IMR-90 (cell line): ENCODE results near the gene ZNF236. TPM values are rescaled to one million over a fixed set of nuclear protein-coding genes. Genes with fewer than 3 reads are reported as not detected.

ENCODE experiments used
- ATAC-seq: fragments of 200-7000 bp; cut with Tn5 transposase; 2 replicates; pipeline ENCODE4 v1.9.1; 2020; ENCODE audit warnings: low read depth, mild to moderate bottlenecking, moderate library complexity
- BruUV-seq: library from RNA; stranded (reverse); fragments of 400-500 nt; replicated peaks from 2 replicates; lab custom pipeline; 2021; lab: Mats Ljungman, UMichigan
- CTCF ChIA-PET: fragments of 300-600 bp; formaldehyde crosslinking; extraction: SDS; loops from one replicate; lab custom pipeline; 2021; ENCODE audit warnings: antibody characterized with exemption; lab: Yijun Ruan, JAX
- POLR2A ChIA-PET: fragments of 300-600 bp; sonication (Branson Sonifier 250); formaldehyde crosslinking; loops from one replicate; lab custom pipeline; 2022; ENCODE audit warnings: antibody characterized with exemption; ENCODE audit not compliant: unreplicated experiment; lab: Charles Lee
- DNase-seq: peaks from one replicate; pipeline ENCODE4 v3.0.0; 2013
- H2AFZ ChIP-seq: replicated peaks from 2 replicates; pipeline ENCODE3; 2013; ENCODE audit warnings: low read length, mild to moderate bottlenecking; ENCODE audit not compliant: poor library complexity
- H2AK5ac ChIP-seq: 2 replicates; pipeline ENCODE4 v1.6.1; 2013; ENCODE audit warnings: low read depth, low read length, inconsistent platforms
- H2AK9ac ChIP-seq: replicated peaks from 2 replicates; pipeline ENCODE3; 2013; ENCODE audit warnings: mild to moderate bottlenecking, low read depth, low read length, moderate library complexity; ENCODE audit not compliant: poor library complexity
- H2BK120ac ChIP-seq: 2 replicates; pipeline ENCODE4 v1.6.1; 2013; ENCODE audit warnings: low read depth, low read length, inconsistent platforms
- H2BK15ac ChIP-seq: 3 replicates; pipeline ENCODE4 v1.6.1; 2013; ENCODE audit warnings: low read depth, low read length, inconsistent platforms
- H2BK20ac ChIP-seq: 2 replicates; pipeline ENCODE4 v1.6.1; 2013; ENCODE audit warnings: low read depth, mild to moderate bottlenecking, inconsistent platforms, low read length, moderate library complexity
- H2BK5ac ChIP-seq: 2 replicates; pipeline ENCODE4 v1.6.1; 2013; ENCODE audit warnings: mild to moderate bottlenecking, low read depth, low read length, inconsistent platforms; ENCODE audit not compliant: poor library complexity, severe bottlenecking
- H3K14ac ChIP-seq: replicated peaks from 2 replicates; pipeline ENCODE4 v1.6.1; 2013; ENCODE audit warnings: low read depth, low read length, inconsistent platforms
- H3K18ac ChIP-seq: 2 replicates; pipeline ENCODE4 v1.6.1; 2013; ENCODE audit warnings: low read depth, low read length, control low read depth
- H3K23ac ChIP-seq: 2 replicates; pipeline ENCODE4 v1.6.1; 2013; ENCODE audit warnings: low read depth, low read length, inconsistent platforms
- H3K27ac ChIP-seq: 2 replicates; pipeline ENCODE4 v1.5.1; 2013; ENCODE audit warnings: mild to moderate bottlenecking, control low read depth, low read length; ENCODE audit not compliant: insufficient read depth
- H3K27me3 ChIP-seq: 2 replicates; pipeline ENCODE4 v1.6.1; 2013; ENCODE audit warnings: low read length; ENCODE audit not compliant: control insufficient read depth, insufficient read depth
- H3K36me3 ChIP-seq: 2 replicates; pipeline ENCODE4 v1.6.1; 2013; ENCODE audit warnings: low read length, mixed read lengths; ENCODE audit not compliant: control insufficient read depth, insufficient read depth
- H3K4ac ChIP-seq: 2 replicates; pipeline ENCODE4 v1.6.1; 2013; ENCODE audit warnings: low read depth, low read length, inconsistent platforms
- H3K4me1 ChIP-seq: 2 replicates; pipeline ENCODE4 v1.6.1; 2013; ENCODE audit warnings: low read length, mixed read lengths; ENCODE audit not compliant: control insufficient read depth, insufficient read depth
- H3K4me2 ChIP-seq: 2 replicates; pipeline ENCODE4 v1.6.1; 2013; ENCODE audit warnings: low read depth, mild to moderate bottlenecking, control low read depth, low read length, moderate library complexity
- H3K4me3 ChIP-seq: 2 replicates; pipeline ENCODE4 v1.5.1; 2013; ENCODE audit warnings: low read depth, mild to moderate bottlenecking, control low read depth, low read length, moderate library complexity; ENCODE audit not compliant: insufficient read depth
- H3K56ac ChIP-seq: 2 replicates; pipeline ENCODE4 v1.6.1; 2013; ENCODE audit warnings: low read length, inconsistent platforms; ENCODE audit not compliant: insufficient read depth; ENCODE audit errors: extremely low read depth
- H3K79me1 ChIP-seq, 2 experiments: 2 replicates each; pipeline ENCODE4 v1.6.1; 2013; ENCODE audit warnings: low read length in 2 of 2, inconsistent platforms in 1 of 2, low read depth in 1 of 2
- H3K9ac ChIP-seq: 2 replicates; pipeline ENCODE4 v1.6.1; 2013; ENCODE audit warnings: low read depth, low read length, control low read depth
- H3K9me1 ChIP-seq: 2 replicates; pipeline ENCODE4 v1.6.1; 2013; ENCODE audit warnings: low read length, inconsistent platforms; ENCODE audit not compliant: insufficient read depth
- H3K9me3 ChIP-seq: 2 replicates; pipeline ENCODE4 v1.6.1; 2013; ENCODE audit warnings: low read length; ENCODE audit not compliant: control insufficient read depth, insufficient read depth
- H4K20me1 ChIP-seq: 2 replicates; pipeline ENCODE4 v1.6.1; 2013; ENCODE audit warnings: low read length, inconsistent platforms; ENCODE audit not compliant: insufficient read depth
- H4K5ac ChIP-seq: 2 replicates; pipeline ENCODE4 v1.6.1; 2013; ENCODE audit warnings: mild to moderate bottlenecking, low read depth, low read length, control low read depth
- H4K8ac ChIP-seq, 2 experiments: 2 replicates each; pipeline ENCODE4 v1.6.1; 2013; ENCODE audit warnings: low read depth in 2 of 2, low read length in 2 of 2, control low read depth in 1 of 2, inconsistent platforms in 1 of 2
- H4K91ac ChIP-seq: 2 replicates; pipeline ENCODE4 v1.6.1; 2013; ENCODE audit warnings: low read depth, low read length, inconsistent platforms; ENCODE audit not compliant: insufficient read depth
- CHD1 ChIP-seq: IDR thresholded peaks from 2 replicates; pipeline ENCODE4 v1.6.1; 2012; ENCODE audit warnings: low read depth, low read length, improper control_type of control experiment
- FOS ChIP-seq: fragments of 150-350 bp; IDR thresholded peaks from 2 replicates; pipeline ENCODE4 v1.6.1; 2016; ENCODE audit warnings: low read depth, low read length
- MAFK ChIP-seq: IDR thresholded peaks from 2 replicates; pipeline ENCODE4 v1.6.1; 2012; ENCODE audit warnings: low read depth, low read length, improper control_type of control experiment
- MAZ ChIP-seq: IDR thresholded peaks from 2 replicates; pipeline ENCODE4 v1.6.1; 2012; ENCODE audit warnings: low read depth, mild to moderate bottlenecking, low read length, improper control_type of control experiment, moderate library complexity, borderline replicate concordance
- NFE2L2 ChIP-seq: fragments of 150-350 bp; IDR thresholded peaks from 2 replicates; pipeline ENCODE4 v1.6.1; 2016; ENCODE audit warnings: low read depth, mild to moderate bottlenecking, low read length
- POLR2A ChIP-seq: IDR thresholded peaks from 2 replicates; pipeline ENCODE4 v1.6.1; 2012; ENCODE audit warnings: mild to moderate bottlenecking, low read depth, low read length
- RAD21 ChIP-seq: IDR thresholded peaks from 2 replicates; pipeline ENCODE4 v1.6.1; 2012; ENCODE audit warnings: low read length, improper control_type of control experiment
- RCOR1 ChIP-seq: IDR thresholded peaks from 2 replicates; pipeline ENCODE4 v1.6.1; 2012; ENCODE audit warnings: mild to moderate bottlenecking, low read length, improper control_type of control experiment; ENCODE audit not compliant: insufficient replicate concordance
- RFX5 ChIP-seq: IDR thresholded peaks from 2 replicates; pipeline ENCODE4 v1.8.0; 2012; ENCODE audit warnings: low read depth, mild to moderate bottlenecking, low read length, moderate library complexity
- SMC3 ChIP-seq: fragments of 150-350 bp; IDR thresholded peaks from 2 replicates; pipeline ENCODE4 v1.6.1; 2016; ENCODE audit warnings: low read depth, mild to moderate bottlenecking, antibody characterized with exemption, low read length, moderate library complexity
- WGBS, 2 experiments: methylation state at CpG; one replicate each; pipeline versions ENCODE4 v1.1.5 to v1.1.7; 2013; ENCODE audit warnings: missing lambda C conversion rate in 2 of 2; ENCODE audit not compliant: insufficient read length in 1 of 2; ENCODE audit errors: extremely low coverage in 2 of 2; 5-methylcytosine and 5-hydroxymethylcytosine counted together
- dilution Hi-C: fragments of 300-500 bp; cut with HindIII; formaldehyde crosslinking; loops from one replicate; pipeline ENCODE4 v1.14.3; 2018; ENCODE audit warnings: low sequenced_read_pairs; ENCODE audit not compliant: unreplicated experiment
- in situ Hi-C: fragments of 300-500 bp; cut with MboI; formaldehyde crosslinking; loops from 3 replicates; pipeline ENCODE4 v1.14.3; 2019; ENCODE audit warnings: low sequenced_read_pairs, inconsistent platforms, mixed read lengths
- intact Hi-C: fragments of 100-400 bp; cut with micrococcal nuclease; formaldehyde crosslinking; loops from 2 replicates; pipeline ENCODE4 v1.10.0; 2022
- polyA plus RNA-seq, 3 experiments: library from polyadenylated mRNA; depleted of rRNA; stranded (reverse); fragments of >200 nt; gene quantifications; 2 replicates each; pipeline ENCODE4 v1.2.3, GENCODE V29; 2012; ENCODE audit warnings: low replicate concordance in 1 of 3
- total RNA-seq: library from RNA; depleted of rRNA; stranded (reverse); fragments of >200 nt; gene quantifications from 2 replicates; pipeline ENCODE4 v1.2.3, GENCODE V29; 2012
- TF ChIP-seq, protein P1 (sequence below): fragments of 150-350 bp; IDR thresholded peaks from 2 replicates; pipeline ENCODE4 v1.6.1; 2016; ENCODE audit warnings: low read depth, mild to moderate bottlenecking, low read length, moderate library complexity, borderline replicate concordance
- TF ChIP-seq, protein P2 (sequence below): fragments of 150-350 bp; IDR thresholded peaks from 2 replicates; pipeline ENCODE4 v1.6.1; 2017; ENCODE audit warnings: mild to moderate bottlenecking, antibody characterized with exemption, low read length, low read depth

The ZNF236 gene
- total and polyA plus RNA-seq, 2 of the 4 experiments (the other 2 are of a cell fraction), result 3.6 to 9.7 TPM

DNA sequence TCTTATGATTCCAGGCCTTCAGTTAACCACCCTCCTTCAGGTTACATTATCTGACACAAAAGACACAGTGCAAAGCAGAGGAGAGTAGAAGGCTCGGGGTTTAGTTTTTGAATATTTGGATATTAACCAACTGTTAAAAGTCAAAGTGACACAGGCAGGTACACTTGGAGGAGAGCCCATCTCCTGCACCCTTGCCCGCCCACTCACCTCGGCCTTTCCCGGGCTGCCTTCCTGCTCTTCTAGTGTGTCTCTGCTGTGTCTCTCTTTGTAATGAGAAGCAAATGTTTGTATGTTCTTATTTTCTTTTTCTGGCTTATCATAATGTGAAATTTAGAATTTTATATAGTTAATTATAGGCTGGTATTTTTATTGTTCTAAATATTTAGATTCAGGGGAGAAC, 35.1 kb downstream of the ZNF236 start:
- dilution Hi-C loops, result no loop called here
- Histone ChIP-seq H3K23ac (no peak overlapping the region), H3K9me1 (peaks cover 4% of the 10 kb centered on the region; the same call in 1 of the 2 replicates), H4K8ac (no peak overlapping the region), H2AFZ (no peak overlapping the region), H3K18ac (no peak overlapping the region), H2BK5ac (no peak overlapping the region), H4K20me1 (no peaks in the 10 kb centered on the region), H3K9ac (no peak overlapping the region), H3K4me2 (no peak overlapping the region), H2BK120ac (no peak overlapping the region), H4K91ac (no peak overlapping the region), H3K56ac (no peak overlapping the region), H2AK5ac (no peak overlapping the region), H3K9me3 (no peaks in the 10 kb centered on the region), H3K79me1 (peaks cover 0 to 3% of the 10 kb centered on the region in 2 experiments; a peak in 2 of 4 replicates), H3K27me3 (no peaks in the 10 kb centered on the region), H3K4ac (no peak overlapping the region), H2BK15ac (no peak overlapping the region), H3K27ac (no peak overlapping the region), H3K14ac (no peak overlapping the region), H4K5ac (no peak overlapping the region), H3K36me3 (peaks cover 9% of the 10 kb centered on the region), H2BK20ac (no peak overlapping the region), H3K4me3 (no peak overlapping the region), H2AK9ac (no peak overlapping the region), H3K4me1 (no peaks in the 10 kb centered on the region)
- intact Hi-C loops, result no loop called here
- no peak for ATAC-seq
- BruUV-seq, result no TSS peak
- TF ChIP-seq, protein P1, sequence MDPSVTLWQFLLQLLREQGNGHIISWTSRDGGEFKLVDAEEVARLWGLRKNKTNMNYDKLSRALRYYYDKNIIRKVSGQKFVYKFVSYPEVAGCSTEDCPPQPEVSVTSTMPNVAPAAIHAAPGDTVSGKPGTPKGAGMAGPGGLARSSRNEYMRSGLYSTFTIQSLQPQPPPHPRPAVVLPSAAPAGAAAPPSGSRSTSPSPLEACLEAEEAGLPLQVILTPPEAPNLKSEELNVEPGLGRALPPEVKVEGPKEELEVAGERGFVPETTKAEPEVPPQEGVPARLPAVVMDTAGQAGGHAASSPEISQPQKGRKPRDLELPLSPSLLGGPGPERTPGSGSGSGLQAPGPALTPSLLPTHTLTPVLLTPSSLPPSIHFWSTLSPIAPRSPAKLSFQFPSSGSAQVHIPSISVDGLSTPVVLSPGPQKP, result no peak
- no peak for TF ChIP-seq MAZ
- TF ChIP-seq POLR2A, result no peak
- TF ChIP-seq, protein P2, sequence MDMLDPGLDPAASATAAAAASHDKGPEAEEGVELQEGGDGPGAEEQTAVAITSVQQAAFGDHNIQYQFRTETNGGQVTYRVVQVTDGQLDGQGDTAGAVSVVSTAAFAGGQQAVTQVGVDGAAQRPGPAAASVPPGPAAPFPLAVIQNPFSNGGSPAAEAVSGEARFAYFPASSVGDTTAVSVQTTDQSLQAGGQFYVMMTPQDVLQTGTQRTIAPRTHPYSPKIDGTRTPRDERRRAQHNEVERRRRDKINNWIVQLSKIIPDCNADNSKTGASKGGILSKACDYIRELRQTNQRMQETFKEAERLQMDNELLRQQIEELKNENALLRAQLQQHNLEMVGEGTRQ, result no peak
- TF ChIP-seq CHD1, result no peak
- no peak for TF ChIP-seq RCOR1
- no peak for TF ChIP-seq SMC3
- no peak for TF ChIP-seq RAD21
- no peak for TF ChIP-seq FOS
- no peak for TF ChIP-seq RFX5
- TF ChIP-seq MAFK, result no peak
- no peak for TF ChIP-seq NFE2L2
- in situ Hi-C loops, result no loop called here
- WGBS, 2 experiments, result no CpG with 5 or more reads among the region's 4 CpGs
- CTCF ChIA-PET, result no interaction called here
- no peak for DNase-seq
- POLR2A ChIA-PET, result no interaction called here
